H9 (cell line): Measurements from ENCODE around the gene MYLK4. TPM values are rescaled to one million over a fixed set of nuclear protein-coding genes. Genes with fewer than 3 reads are reported as not detected.

Source experiments
- DNase-seq: peaks from one replicate; pipeline ENCODE4 v3.0.0-alpha.2; 2017
- H2AFZ ChIP-seq: one replicate; pipeline ENCODE4 v1.6.1; 2013; ENCODE audit warnings: mild to moderate bottlenecking, low read length, control low read depth, moderate library complexity
- H2AK5ac ChIP-seq: 2 replicates; pipeline ENCODE4 v1.6.1; 2013; ENCODE audit warnings: low read length, control low read depth, mixed read lengths; ENCODE audit not compliant: insufficient read length
- H2BK120ac ChIP-seq: one replicate; pipeline ENCODE4 v1.6.1; 2013; ENCODE audit warnings: low read depth, mild to moderate bottlenecking, low read length, control low read depth, inconsistent platforms; ENCODE audit not compliant: poor library complexity, severe bottlenecking
- H2BK12ac ChIP-seq: 2 replicates; pipeline ENCODE4 v1.6.1; 2013; ENCODE audit warnings: low read length, control low read depth, mixed read lengths, low read depth; ENCODE audit not compliant: insufficient read length
- H2BK15ac ChIP-seq: 2 replicates; pipeline ENCODE4 v1.6.1; 2013; ENCODE audit warnings: low read depth, low read length, control low read depth
- H2BK20ac ChIP-seq: one replicate; pipeline ENCODE4 v1.6.1; 2013; ENCODE audit warnings: low read depth, mild to moderate bottlenecking, low read length, control low read depth, inconsistent platforms; ENCODE audit not compliant: poor library complexity, severe bottlenecking
- H2BK5ac ChIP-seq: 2 replicates; pipeline ENCODE4 v1.6.1; 2013; ENCODE audit warnings: low read length, control low read depth, mixed read lengths; ENCODE audit not compliant: insufficient read length
- H3K14ac ChIP-seq: 2 replicates; pipeline ENCODE4 v1.6.1; 2013; ENCODE audit warnings: low read length, control low read depth; ENCODE audit not compliant: insufficient read depth
- H3K18ac ChIP-seq: 2 replicates; pipeline ENCODE4 v1.6.1; 2013; ENCODE audit warnings: low read depth, mild to moderate bottlenecking, mixed read lengths, low read length, control low read depth; ENCODE audit not compliant: insufficient read length
- H3K23ac ChIP-seq: 2 replicates; pipeline ENCODE4 v1.6.1; 2013; ENCODE audit warnings: low read length, control low read depth, mixed read lengths, low read depth; ENCODE audit not compliant: insufficient read length
- H3K23me2 ChIP-seq: 2 replicates; pipeline ENCODE4 v1.6.1; 2013; ENCODE audit warnings: low read depth, mild to moderate bottlenecking, mixed read lengths, low read length, control low read depth; ENCODE audit not compliant: insufficient read length, poor library complexity, severe bottlenecking
- H3K27ac ChIP-seq: 2 replicates; pipeline ENCODE4 v1.5.1; 2013; ENCODE audit warnings: low read length, control low read depth, mixed read lengths, low read depth; ENCODE audit not compliant: insufficient read length
- H3K27me3 ChIP-seq: 2 replicates; pipeline ENCODE4 v1.6.1; 2013; ENCODE audit warnings: low read length, control low read depth, inconsistent platforms; ENCODE audit not compliant: insufficient read depth
- H3K4ac ChIP-seq: 2 replicates; pipeline ENCODE4 v1.6.1; 2013; ENCODE audit warnings: low read depth, mild to moderate bottlenecking, control low read depth, inconsistent platforms, low read length, moderate library complexity
- H3K4me1 ChIP-seq: 2 replicates; pipeline ENCODE4 v1.6.1; 2013; ENCODE audit warnings: low read length, control low read depth, inconsistent platforms; ENCODE audit not compliant: insufficient read depth
- H3K4me2 ChIP-seq: 2 replicates; pipeline ENCODE4 v1.6.1; 2013; ENCODE audit warnings: low read length, control low read depth, mixed read lengths; ENCODE audit not compliant: insufficient read length, insufficient read depth
- H3K56ac ChIP-seq: 2 replicates; pipeline ENCODE4 v1.6.1; 2013; ENCODE audit warnings: low read depth, mild to moderate bottlenecking, mixed read lengths, low read length, control low read depth; ENCODE audit not compliant: insufficient read length
- H3K79me1 ChIP-seq: 2 replicates; pipeline ENCODE4 v1.6.1; 2013; ENCODE audit warnings: low read depth, mild to moderate bottlenecking, moderate library complexity, low read length, control low read depth, inconsistent platforms; ENCODE audit not compliant: insufficient read depth, poor library complexity, severe bottlenecking
- H3K79me2 ChIP-seq: 2 replicates; pipeline ENCODE4 v1.6.1; 2013; ENCODE audit warnings: low read length, control low read depth, inconsistent platforms; ENCODE audit not compliant: insufficient read depth
- H3K9ac ChIP-seq: 2 replicates; pipeline ENCODE4 v1.6.1; 2013; ENCODE audit warnings: low read length, control low read depth, mixed read lengths; ENCODE audit not compliant: insufficient read length; ENCODE audit errors: extremely low read depth
- H3K9me3 ChIP-seq: one replicate; pipeline ENCODE4 v1.6.1; 2013; ENCODE audit warnings: low read depth, low read length, inconsistent platforms; ENCODE audit not compliant: control insufficient read depth
- H3T11ph ChIP-seq: one replicate; pipeline ENCODE4 v1.6.1; 2013; ENCODE audit warnings: mild to moderate bottlenecking, low read length, control low read depth, inconsistent platforms
- H4K20me1 ChIP-seq: one replicate; pipeline ENCODE4 v1.6.1; 2013; ENCODE audit not compliant: control insufficient read depth, insufficient read length, insufficient read depth
- H4K5ac ChIP-seq: 2 replicates; pipeline ENCODE4 v1.6.1; 2013; ENCODE audit warnings: low read depth, mild to moderate bottlenecking, mixed read lengths, low read length, control low read depth; ENCODE audit not compliant: insufficient read length
- H4K8ac ChIP-seq: replicated peaks from 2 replicates; pipeline ENCODE4 v1.6.1; 2013; ENCODE audit warnings: low read length, control low read depth, mixed read lengths, low read depth; ENCODE audit not compliant: insufficient read length
- H4K91ac ChIP-seq: 2 replicates; pipeline ENCODE4 v1.6.1; 2013; ENCODE audit warnings: low read depth, mild to moderate bottlenecking, moderate library complexity, mixed read lengths, low read length, control low read depth; ENCODE audit not compliant: insufficient read length
- H3K27ac Mint-ChIP-seq, 3 experiments: 2 replicates in 2 of 3; 3 replicates in 1 of 3; pipeline ENCODE4 v1.8.0; 2020 to 2021; ENCODE audit warnings: mixed read lengths in 3 of 3, mild to moderate bottlenecking in 1 of 3, moderate library complexity in 1 of 3
- H3K27me3 Mint-ChIP-seq: 2 replicates; pipeline ENCODE4 v1.8.0; 2021; ENCODE audit warnings: low read depth, mild to moderate bottlenecking, moderate library complexity, mixed read lengths
- H3K36me3 Mint-ChIP-seq, 3 experiments: 2 replicates in 2 of 3; 3 replicates in 1 of 3; pipeline ENCODE4 v1.8.0; 2020 to 2021; ENCODE audit warnings: low read depth in 3 of 3, mixed read lengths in 3 of 3; ENCODE audit not compliant: insufficient read depth in 1 of 3
- H3K4me1 Mint-ChIP-seq, 2 experiments: 2 replicates each; pipeline ENCODE4 v1.8.0; 2020; ENCODE audit warnings: mixed read lengths in 2 of 2
- H3K4me3 Mint-ChIP-seq, 2 experiments: 2 replicates in 1 of 2; 3 replicates in 1 of 2; pipeline ENCODE4 v1.8.0; 2020 to 2021; ENCODE audit warnings: mild to moderate bottlenecking in 2 of 2, mixed read lengths in 2 of 2, moderate library complexity in 1 of 2
- H3K9me3 Mint-ChIP-seq, 2 experiments: 2 replicates in 1 of 2; 3 replicates in 1 of 2; pipeline ENCODE4 v1.8.0; 2020; ENCODE audit warnings: mild to moderate bottlenecking in 2 of 2, mixed read lengths in 2 of 2, moderate library complexity in 1 of 2
- CTCF ChIP-seq: fragments of 200-600 bp; sonication (generic); conservative IDR thresholded peaks from 3 replicates; pipeline ENCODE4 v1.8.0; 2021; ENCODE audit warnings: antibody characterized with exemption, mild to moderate bottlenecking
- WGBS: extraction: QIAGEN DNeasy Blood & Tissue Kit; methylation state at CpG from one replicate; pipeline ENCODE4 v1.1.7; 2013; ENCODE audit warnings: missing lambda C conversion rate, low lambda C conversion rate, mixed read lengths; ENCODE audit not compliant: insufficient read length; ENCODE audit errors: extremely low coverage; 5-methylcytosine and 5-hydroxymethylcytosine counted together
- total RNA-seq: library from RNA; stranded (reverse); gene quantifications from 2 replicates; pipeline ENCODE4 v1.2.1, GENCODE V29; 2021

MYLK4 gene
- total RNA-seq, 1 experiment from 2014 or later = 0.28 TPM

DNA sequence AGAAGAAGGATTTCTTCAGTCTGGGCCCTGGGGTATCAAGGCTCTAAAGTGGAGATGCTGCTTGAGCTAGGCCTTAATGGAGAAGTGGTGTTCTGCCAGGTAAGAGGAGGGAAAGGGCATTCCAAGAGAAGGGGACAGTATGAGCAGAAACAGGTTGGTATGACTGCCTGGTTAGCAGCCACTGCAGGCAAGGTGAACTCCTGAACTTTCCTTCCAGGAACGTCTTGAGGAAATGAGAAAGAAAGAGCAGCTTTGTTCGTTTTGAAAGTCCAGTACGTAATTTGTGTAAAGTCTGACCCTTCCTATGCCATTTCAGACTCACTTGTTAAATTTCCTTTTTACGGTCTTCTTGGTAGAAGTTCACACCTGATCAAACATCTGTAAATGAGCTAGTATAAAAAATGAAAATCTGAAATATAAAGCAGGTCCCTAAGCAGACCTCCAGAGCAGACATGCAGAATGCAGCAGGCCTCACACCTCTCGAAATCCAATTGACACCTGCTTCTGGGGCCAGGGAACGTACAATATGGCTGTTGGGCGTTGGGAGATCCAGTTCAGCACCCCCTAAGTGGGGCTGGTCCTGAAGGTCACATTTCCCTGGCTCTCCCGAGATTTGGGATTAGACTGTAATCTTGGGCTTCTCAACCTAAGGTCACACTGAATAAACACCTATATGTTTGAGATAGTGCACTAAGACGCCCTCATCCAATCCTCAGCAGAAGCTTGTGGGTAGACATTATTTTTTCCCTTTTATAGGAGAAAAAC is 33.6 kb downstream of the MYLK4 start:
- Histone ChIP-seq H3K4me2 (no peak overlapping the region), H3K23ac (no peak overlapping the region), H4K20me1 (no peaks in the 10 kb centered on the region), H3K79me1 (no peaks in the 10 kb centered on the region), H3K23me2 (no peaks in the 10 kb centered on the region), H3K56ac (no peak overlapping the region), H2BK15ac (no peak overlapping the region), H3K27me3 (no peaks in the 10 kb centered on the region), H2BK120ac (no peak overlapping the region), H3K9ac (no peak overlapping the region), H2BK5ac (no peak overlapping the region), H2AFZ (no peak overlapping the region), H3K14ac (no peak overlapping the region), H2BK20ac (no peak overlapping the region), H3K9me3 (no peaks in the 10 kb centered on the region), H4K8ac (no peak overlapping the region), H2AK5ac (no peak overlapping the region), H3K79me2 (no peaks in the 10 kb centered on the region), H2BK12ac (no peak overlapping the region), H3K4me1 (no peaks in the 10 kb centered on the region), H4K5ac (no peak overlapping the region), H4K91ac (no peak overlapping the region), H3K18ac (no peak overlapping the region), H3T11ph (no peak overlapping the region), H3K4ac (no peak overlapping the region), H3K27ac (no peak overlapping the region)
- Mint-ChIP-seq H3K36me3 (peaks cover 3 to 10% (median 5%) of the 10 kb centered on the region in 3 experiments; a peak in 4 of 7 replicates), H3K4me1 (peaks cover 10 to 12% of the 10 kb centered on the region in 2 experiments), H3K4me3 (no peak overlapping the region), H3K27me3 (no peaks in the 10 kb centered on the region; the same call in 1 of the 2 replicates), H3K9me3 (peaks cover 7 to 22% of the 10 kb centered on the region in 2 experiments; a peak in 3 of 5 replicates), H3K27ac (no peak overlapping the region)
- no peak for DNase-seq
- no peak for TF ChIP-seq CTCF
- no CpG with 5 or more reads among the region's 9 CpGs for WGBS
